GM23248 (cell line): ENCODE results near the gene C1orf185.
"Not testable (repeated sequence)": the region's sequence is repeated elsewhere in the genome, so short reads cannot be mapped to it uniquely, and the experiment has no call there.

Experiments
- EZH2 ChIP-seq: fragments of 200-600 bp; sonication (generic); IDR thresholded peaks from 2 replicates; pipeline ENCODE4 v1.6.1; 2018; ENCODE audit warnings: antibody characterized with exemption, mild to moderate bottlenecking; ENCODE audit not compliant: insufficient read depth, poor library complexity, severe bottlenecking
- EZH2phosphoT487 ChIP-seq: fragments of 200-600 bp; sonication (generic); IDR thresholded peaks from 2 replicates; pipeline ENCODE4 v1.6.1; 2018; ENCODE audit warnings: antibody characterized with exemption, moderate library complexity, mild to moderate bottlenecking, low read depth; ENCODE audit not compliant: insufficient read depth

- TF ChIP-seq EZH2, EZH2phosphoT487: not testable (repeated sequence)
These were observed 35.7 kb downstream of the C1orf185 start for GRCh38 chr1:51137696-51138095.
